GM18858 (cell line): Measurements from ENCODE around the gene NMRK1.

Source experiments
- ATAC-seq: cut with Tn5 transposase; IDR thresholded peaks from one replicate; pipeline ENCODE4 v1.9.1; 2021; ENCODE audit not compliant: unreplicated experiment

NMRK1 gene

GRCh38 chr9:75087824-75088645 lies at the start of gene NMRK1, which contains the start of gene OSTF1:
NMRK1 (minus strand) TSS chr9:75088155; CDS start chr9:75083115, 5,040 bp downstream.
OSTF1 (plus strand) TSS chr9:75088514; CDS start chr9:75088693, 179 bp downstream.
- ATAC-seq = peak; percentile 76

- no peak for ATAC-seq
These were observed 46.5 kb upstream of the NMRK1 start for GRCh38 chr9:75134495-75134894.

- ATAC-seq = no peak
These were observed 45.4 kb upstream of the NMRK1 start for GRCh38 chr9:75133396-75133795.

- ATAC-seq = no peak
These were observed 44.3 kb upstream of the NMRK1 start for GRCh38 chr9:75132244-75132643.

- ATAC-seq = no peak
These were observed 43.7 kb upstream of the NMRK1 start for GRCh38 chr9:75131700-75132099.

GRCh38 chr9:75130621-75131230 lies 42.8 kb upstream of the NMRK1 start:
- no peak for ATAC-seq

- ATAC-seq = no peak
These were observed 42.2 kb upstream of the NMRK1 start for GRCh38 chr9:75130172-75130571.

- no peak for ATAC-seq
These were observed 40.6 kb upstream of the NMRK1 start for GRCh38 chr9:75128535-75128934.

- no peak for ATAC-seq
These were observed 35.7 kb upstream of the NMRK1 start for GRCh38 chr9:75123696-75124095.

GRCh38 chr9:75121914-75122558 lies 34.1 kb upstream of the NMRK1 start:
- ATAC-seq = no peak

- no peak for ATAC-seq
These were observed 32.7 kb upstream of the NMRK1 start for GRCh38 chr9:75120686-75121085.

GRCh38 chr9:75117564-75117963 lies 29.6 kb upstream of the NMRK1 start:
- ATAC-seq = no peak

GRCh38 chr9:75116306-75116705 lies 28.4 kb upstream of the NMRK1 start:
- ATAC-seq = no peak

- ATAC-seq = no peak
These were observed 24.8 kb upstream of the NMRK1 start for GRCh38 chr9:75112789-75113188.

- ATAC-seq = no peak
These were observed 23.2 kb upstream of the NMRK1 start for GRCh38 chr9:75111019-75111622.

- ATAC-seq = no peak
These were observed 21.4 kb upstream of the NMRK1 start for GRCh38 chr9:75109210-75109839.

- ATAC-seq = no peak
These were observed 20.6 kb upstream of the NMRK1 start for GRCh38 chr9:75108571-75108970.

GRCh38 chr9:75106857-75107256 lies 18.9 kb upstream of the NMRK1 start:
- ATAC-seq = no peak

GRCh38 chr9:75105841-75106240 lies 17.9 kb upstream of the NMRK1 start:
- no peak for ATAC-seq

- no peak for ATAC-seq
These were observed 17.1 kb upstream of the NMRK1 start for GRCh38 chr9:75105019-75105540.

- no peak for ATAC-seq
These were observed 16.7 kb upstream of the NMRK1 start for GRCh38 chr9:75104607-75105006.
